PC-3 (cell line): ENCODE measurements around the gene CARS1. TPM values are rescaled to one million over a fixed set of nuclear protein-coding genes. Genes with fewer than 3 reads are reported as not detected.

Experiments
- ATAC-seq: fragments of 200-7000 bp; cut with Tn5 transposase; 2 replicates; pipeline ENCODE4 v1.9.1; 2020; ENCODE audit warnings: mild to moderate bottlenecking, moderate library complexity
- BruUV-seq: library from RNA; stranded (reverse); fragments of 400-500 nt; replicated peaks from 2 replicates; lab custom pipeline; 2021; lab: Mats Ljungman, UMichigan
- CTCF ChIA-PET: fragments of 300-600 bp; sonication (Branson Sonifier 250); formaldehyde crosslinking; loops from one replicate; lab custom pipeline; 2022; ENCODE audit warnings: antibody characterized with exemption; lab: Charles Lee
- POLR2A ChIA-PET: fragments of 300-600 bp; sonication (Branson Sonifier 250); formaldehyde crosslinking; loops from one replicate; lab custom pipeline; 2022; ENCODE audit warnings: antibody characterized with exemption; ENCODE audit not compliant: unreplicated experiment; lab: Charles Lee
- DNase-seq: peaks from one replicate; pipeline ENCODE4 v3.0.0-alpha.2; 2015
- H2AFZ ChIP-seq: fragments of 300-600 bp; sonication (generic); 2 replicates; pipeline ENCODE4 v1.6.0; 2016; ENCODE audit warnings: antibody characterized with exemption, low read length
- H3F3A ChIP-seq: fragments of 300-600 bp; sonication (generic); one replicate; pipeline ENCODE4 v1.6.0; 2017; ENCODE audit warnings: antibody characterized with exemption, low read length, control low read depth, mild to moderate bottlenecking; ENCODE audit not compliant: unreplicated experiment
- H3K27ac ChIP-seq: fragments of 300-600 bp; sonication (generic); 2 replicates; pipeline ENCODE4 v1.5.1; 2016; ENCODE audit warnings: mild to moderate bottlenecking, low read length
- H3K27me3 ChIP-seq: fragments of 300-600 bp; sonication (generic); 2 replicates; pipeline ENCODE4 v1.6.1; 2016; ENCODE audit warnings: low read length, mixed read lengths
- H3K36me3 ChIP-seq: fragments of 300-600 bp; sonication (generic); 2 replicates; pipeline ENCODE4 v1.6.1; 2016; ENCODE audit warnings: low read depth, mixed run types, low read length, mixed read lengths
- H3K4me1 ChIP-seq: fragments of 300-600 bp; sonication (generic); 2 replicates; pipeline ENCODE4 v1.5.1; 2016; ENCODE audit warnings: low read length; ENCODE audit not compliant: insufficient read depth
- H3K4me2 ChIP-seq: fragments of 300-600 bp; sonication (generic); 2 replicates; pipeline ENCODE4 v1.6.0; 2016; ENCODE audit warnings: low read length
- H3K4me3 ChIP-seq: fragments of 300-600 bp; sonication (generic); 2 replicates; pipeline ENCODE4 v1.5.1; 2016; ENCODE audit warnings: mild to moderate bottlenecking, low read length, mixed read lengths
- H3K79me2 ChIP-seq: fragments of 300-600 bp; sonication (generic); 2 replicates; pipeline ENCODE4 v1.6.1; 2017; ENCODE audit warnings: low read length, mixed read lengths
- H3K9ac ChIP-seq: fragments of 300-600 bp; sonication (generic); 2 replicates; pipeline ENCODE4 v1.6.0; 2016; ENCODE audit warnings: mild to moderate bottlenecking, low read length
- H3K9me2 ChIP-seq: fragments of 300-600 bp; sonication (generic); replicated peaks from 2 replicates; pipeline ENCODE4 v1.6.1; 2016; ENCODE audit warnings: mixed run types, low read length, mixed read lengths
- H3K9me3 ChIP-seq: fragments of 300-600 bp; sonication (generic); 2 replicates; pipeline ENCODE4 v1.6.1; 2016; ENCODE audit warnings: low read length, mixed read lengths
- H4K20me1 ChIP-seq: fragments of 300-600 bp; sonication (generic); 2 replicates; pipeline ENCODE4 v1.6.1; 2016; ENCODE audit warnings: low read length, mixed read lengths
- EZH2 ChIP-seq: fragments of 300-600 bp; sonication (generic); IDR thresholded peaks from one replicate; pipeline ENCODE4 v1.6.1; 2017; ENCODE audit warnings: antibody characterized with exemption, mild to moderate bottlenecking, low read length; ENCODE audit not compliant: unreplicated experiment
- EZH2phosphoT487 ChIP-seq: fragments of 300-600 bp; sonication (generic); IDR thresholded peaks from 2 replicates; pipeline ENCODE4 v1.6.1; 2018; ENCODE audit warnings: mild to moderate bottlenecking, antibody characterized with exemption, low read length, borderline replicate concordance
- intact Hi-C: fragments of 100-400 bp; cut with micrococcal nuclease; formaldehyde crosslinking; loops from 2 replicates; pipeline ENCODE4 v1.9.0; 2023
- total RNA-seq: library from RNA; depleted of rRNA; stranded (reverse); fragments of >200 nt; gene quantifications from 2 replicates; pipeline ENCODE4 v1.2.3, GENCODE V29; 2014
- TF ChIP-seq, protein P1 (sequence below): fragments of 300-600 bp; sonication (generic); conservative IDR thresholded peaks from 2 replicates; pipeline ENCODE4 v1.5.1; 2017; ENCODE audit warnings: antibody characterized with exemption, low read depth, mild to moderate bottlenecking, low read length

The CARS1 gene
- total RNA-seq, 1 experiment from 2014 or later: 39.7 TPM

DNA sequence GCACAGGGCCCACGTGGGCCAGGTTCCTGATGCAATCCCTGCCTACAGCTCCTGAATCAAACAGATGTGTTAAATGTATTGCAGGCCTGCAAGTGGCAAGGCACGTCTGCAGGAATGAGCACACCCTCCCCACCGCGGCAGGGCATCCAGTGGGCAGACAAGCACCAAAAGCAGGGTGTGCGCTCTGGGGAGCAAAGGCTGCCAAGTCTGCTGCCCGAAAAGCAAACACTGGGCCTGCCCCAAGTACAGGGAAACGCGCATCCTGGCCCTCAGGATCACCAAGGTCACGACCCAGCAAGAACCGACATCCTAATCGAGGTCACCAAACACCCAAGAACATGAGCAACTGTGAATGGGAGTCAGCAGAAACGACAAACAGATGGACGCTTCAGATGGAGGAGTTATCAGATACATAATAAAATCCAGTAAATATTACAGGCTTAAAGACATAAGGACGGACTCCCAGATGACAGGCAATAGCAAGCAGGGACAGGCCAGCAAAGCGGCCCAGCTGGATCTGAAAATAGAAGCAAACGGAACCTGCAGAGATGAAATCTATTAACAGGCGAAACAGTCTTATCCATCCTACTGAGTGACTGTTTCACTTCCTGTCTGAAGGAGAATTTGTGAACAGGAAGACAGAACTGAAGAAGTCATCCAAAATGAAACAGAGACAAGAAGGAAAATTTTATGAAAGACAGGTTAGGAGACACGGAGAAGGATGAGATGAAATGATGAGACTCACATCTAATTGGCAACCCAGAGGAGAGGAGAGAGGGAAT lies 26.7 kb downstream of the CARS1 start:
- H3K9me3 ChIP-seq: no peaks in the 10 kb centered on the region
- DNase-seq (no peak), ATAC-seq (no peak)
- H3K27me3 ChIP-seq: no peaks in the 10 kb centered on the region
- ChIA-PET POLR2A (no interaction called here), CTCF (no interaction called here)
- no peaks in the 10 kb centered on the region for H4K20me1 ChIP-seq
- H3F3A ChIP-seq: no peaks in the 10 kb centered on the region
- no peak overlapping the region for H3K9ac ChIP-seq
- no peak overlapping the region for H3K4me2 ChIP-seq
- intact Hi-C loops: no loop called here
- H3K27ac ChIP-seq: no peak overlapping the region
- TF ChIP-seq EZH2phosphoT487 (no peak), EZH2 (no peak)
- TF ChIP-seq, protein P1, sequence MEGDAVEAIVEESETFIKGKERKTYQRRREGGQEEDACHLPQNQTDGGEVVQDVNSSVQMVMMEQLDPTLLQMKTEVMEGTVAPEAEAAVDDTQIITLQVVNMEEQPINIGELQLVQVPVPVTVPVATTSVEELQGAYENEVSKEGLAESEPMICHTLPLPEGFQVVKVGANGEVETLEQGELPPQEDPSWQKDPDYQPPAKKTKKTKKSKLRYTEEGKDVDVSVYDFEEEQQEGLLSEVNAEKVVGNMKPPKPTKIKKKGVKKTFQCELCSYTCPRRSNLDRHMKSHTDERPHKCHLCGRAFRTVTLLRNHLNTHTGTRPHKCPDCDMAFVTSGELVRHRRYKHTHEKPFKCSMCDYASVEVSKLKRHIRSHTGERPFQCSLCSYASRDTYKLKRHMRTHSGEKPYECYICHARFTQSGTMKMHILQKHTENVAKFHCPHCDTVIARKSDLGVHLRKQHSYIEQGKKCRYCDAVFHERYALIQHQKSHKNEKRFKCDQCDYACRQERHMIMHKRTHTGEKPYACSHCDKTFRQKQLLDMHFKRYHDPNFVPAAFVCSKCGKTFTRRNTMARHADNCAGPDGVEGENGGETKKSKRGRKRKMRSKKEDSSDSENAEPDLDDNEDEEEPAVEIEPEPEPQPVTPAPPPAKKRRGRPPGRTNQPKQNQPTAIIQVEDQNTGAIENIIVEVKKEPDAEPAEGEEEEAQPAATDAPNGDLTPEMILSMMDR: no peak
- H3K9me2 ChIP-seq: no peaks in the 10 kb centered on the region
- no peak overlapping the region for H3K4me3 ChIP-seq
- H2AFZ ChIP-seq: no peak overlapping the region
- no peaks in the 10 kb centered on the region for H3K4me1 ChIP-seq
- peaks cover 26% of the 10 kb centered on the region for H3K36me3 ChIP-seq
- BruUV-seq: no TSS peak
- H3K79me2 ChIP-seq: no peaks in the 10 kb centered on the region

DNA sequence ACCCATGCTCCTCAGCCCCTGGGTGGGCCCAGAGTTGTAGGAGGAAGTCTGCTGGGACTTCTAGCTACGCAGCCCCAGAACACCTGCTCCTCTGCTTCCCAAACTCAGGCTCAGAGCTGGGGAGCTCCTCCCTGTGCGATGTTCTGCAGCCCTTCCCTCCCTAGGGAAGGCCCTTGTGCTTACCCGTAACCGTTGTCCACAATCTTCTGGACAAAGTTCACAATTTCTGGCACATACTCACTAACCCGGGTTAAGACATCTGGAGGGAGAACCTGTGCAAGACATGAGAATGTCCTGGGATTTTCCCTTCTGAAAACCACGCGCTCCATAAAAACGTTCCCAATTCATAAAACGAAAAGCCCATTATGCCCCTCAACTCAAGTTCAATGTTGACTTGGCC lies 28.4 kb downstream of the CARS1 start:
- TF ChIP-seq EZH2phosphoT487 (no peak), EZH2 (no peak)
- TF ChIP-seq, protein P1: no peak
- no peak overlapping the region for H3K4me3 ChIP-seq
- no peak overlapping the region for H3K9ac ChIP-seq
- H3K9me2 ChIP-seq: no peaks in the 10 kb centered on the region
- BruUV-seq: no TSS peak
- H3K36me3 ChIP-seq: peaks cover 25% of the 10 kb centered on the region
- no peaks in the 10 kb centered on the region for H3K9me3 ChIP-seq
- no peaks in the 10 kb centered on the region for H3K4me1 ChIP-seq
- no peak overlapping the region for H2AFZ ChIP-seq
- no peaks in the 10 kb centered on the region for H3K79me2 ChIP-seq
- intact Hi-C loops: no loop called here
- no peaks in the 10 kb centered on the region for H3K27me3 ChIP-seq
- ChIA-PET CTCF (no interaction called here), POLR2A (interaction anchor here (0.6 kb wide), 1 partner anchor 884 kb away, joined by 3 read pairs; no protein-coding TSS in a partner anchor)
- no peak overlapping the region for H3K27ac ChIP-seq
- DNase-seq (no peak), ATAC-seq (no peak)
- no peaks in the 10 kb centered on the region for H4K20me1 ChIP-seq
- no peak overlapping the region for H3K4me2 ChIP-seq
- no peaks in the 10 kb centered on the region for H3F3A ChIP-seq

DNA sequence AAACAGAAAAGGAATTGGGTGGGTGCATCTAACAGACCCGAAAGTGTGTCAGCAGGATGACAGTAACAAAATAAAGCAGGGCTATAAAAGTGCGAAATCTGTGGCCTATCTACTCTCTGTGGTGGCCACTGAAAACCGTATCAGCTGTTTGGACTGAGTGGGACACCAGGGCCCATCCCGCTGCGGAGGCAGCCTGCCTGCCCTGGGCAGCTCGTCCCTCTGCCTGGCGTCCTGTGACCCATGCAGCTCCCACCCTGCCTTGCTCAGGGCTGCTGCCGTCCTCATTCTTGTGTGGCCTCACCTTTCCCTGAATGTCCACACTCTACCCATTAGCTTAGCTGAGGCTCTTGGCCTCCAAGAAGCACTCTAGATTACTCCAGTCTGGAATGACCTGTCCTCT lies 30.4 kb downstream of the CARS1 start:
- Histone ChIP-seq H3K79me2 (no peaks in the 10 kb centered on the region), H3F3A (no peaks in the 10 kb centered on the region), H2AFZ (no peak overlapping the region), H3K36me3 (peaks cover 25% of the 10 kb centered on the region), H3K27me3 (no peaks in the 10 kb centered on the region), H3K27ac (no peak overlapping the region), H3K9me3 (no peaks in the 10 kb centered on the region), H3K9ac (no peak overlapping the region), H3K9me2 (no peaks in the 10 kb centered on the region), H3K4me3 (no peak overlapping the region), H3K4me1 (no peaks in the 10 kb centered on the region), H3K4me2 (no peak overlapping the region), H4K20me1 (no peaks in the 10 kb centered on the region)
- TF ChIP-seq, protein P1: no peak
- TF ChIP-seq EZH2phosphoT487 (no peak), EZH2 (no peak)
- BruUV-seq: no TSS peak
- ChIA-PET POLR2A (no interaction called here), CTCF (no interaction called here)
- intact Hi-C loops: no loop called here
- no peak for DNase-seq
- no peak for ATAC-seq
